Stimulated activated CD8-positive, alpha-beta memory T cell treated with anti-CD3 and anti-CD28 coated beads, Interleukin-12 subunit alpha, Interleukin-12 subunit beta, amount 100 ng/mL, for 1 hour (primary cell): ENCODE results near the gene RGMB.
"Not testable (repeated sequence)": the region's sequence is repeated elsewhere in the genome, so short reads cannot be mapped to it uniquely, and the experiment has no call there.

Experiments used
- DNase-seq: peaks from one replicate; pipeline ENCODE4 v3.0.0-alpha.2; 2020; ENCODE audit warnings: low read depth

The RGMB gene, protein sequence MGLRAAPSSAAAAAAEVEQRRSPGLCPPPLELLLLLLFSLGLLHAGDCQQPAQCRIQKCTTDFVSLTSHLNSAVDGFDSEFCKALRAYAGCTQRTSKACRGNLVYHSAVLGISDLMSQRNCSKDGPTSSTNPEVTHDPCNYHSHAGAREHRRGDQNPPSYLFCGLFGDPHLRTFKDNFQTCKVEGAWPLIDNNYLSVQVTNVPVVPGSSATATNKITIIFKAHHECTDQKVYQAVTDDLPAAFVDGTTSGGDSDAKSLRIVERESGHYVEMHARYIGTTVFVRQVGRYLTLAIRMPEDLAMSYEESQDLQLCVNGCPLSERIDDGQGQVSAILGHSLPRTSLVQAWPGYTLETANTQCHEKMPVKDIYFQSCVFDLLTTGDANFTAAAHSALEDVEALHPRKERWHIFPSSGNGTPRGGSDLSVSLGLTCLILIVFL

DNA sequence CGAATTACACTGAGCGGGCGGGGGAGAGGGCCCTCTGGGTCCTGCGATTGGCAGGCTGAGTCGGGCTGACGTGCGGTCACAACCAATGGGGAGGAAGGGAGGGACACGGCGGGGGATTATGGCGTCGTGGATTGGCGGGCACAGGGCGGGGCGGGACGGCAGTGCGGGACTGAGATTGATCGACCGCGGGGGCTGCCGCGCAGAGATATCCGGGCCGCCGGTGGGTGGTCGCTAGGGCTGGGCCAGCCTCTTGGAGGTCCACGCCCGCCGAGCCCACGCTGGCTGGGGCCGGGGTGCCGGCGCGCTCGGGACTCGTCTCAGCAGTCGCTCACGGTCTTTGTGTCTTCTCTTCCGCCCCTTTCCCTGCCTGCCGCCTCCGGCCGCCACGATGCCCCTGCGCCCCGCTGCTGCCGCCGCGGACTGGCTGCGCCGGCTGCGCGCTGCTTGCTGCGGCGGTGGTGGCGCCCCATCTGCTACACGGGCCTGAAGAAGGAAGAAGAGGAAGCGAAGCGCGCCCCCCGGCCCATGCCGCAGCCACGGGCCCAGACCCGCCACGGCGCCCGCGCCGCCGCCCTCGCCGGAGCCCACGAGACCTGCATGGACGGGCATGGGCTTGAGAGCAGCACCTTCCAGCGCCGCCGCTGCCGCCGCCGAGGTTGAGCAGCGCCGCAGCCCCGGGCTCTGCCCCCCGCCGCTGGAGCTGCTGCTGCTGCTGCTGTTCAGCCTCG is at the start of gene RGMB:
RGMB (plus strand) TSS at position 200 of the 728 bp plus-strand sequence; CDS start at position 608, 408 bp downstream.
- DNase-seq: peak; percentile 82

DNA sequence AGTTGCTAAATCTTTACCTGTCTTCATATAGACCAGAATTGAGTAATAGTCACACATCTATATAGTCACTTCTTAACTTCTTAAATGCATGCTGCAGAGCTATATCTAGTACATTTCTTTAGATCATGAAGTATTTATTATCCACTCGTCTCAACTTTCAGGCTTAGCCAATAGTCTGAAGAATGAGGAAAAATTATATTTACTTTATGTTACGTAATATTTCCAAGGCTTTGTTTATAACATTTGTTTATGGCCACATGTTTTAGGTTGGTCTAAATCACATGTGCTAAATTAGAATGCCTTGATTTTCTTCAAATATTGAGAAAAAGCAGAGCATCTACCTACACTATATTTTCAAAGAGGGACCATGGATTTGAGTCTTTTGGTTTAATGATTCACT is 47.2 kb upstream of the RGMB start:
- no peak for DNase-seq

GRCh38 chr5:98727686-98728085 is 45.8 kb upstream of the RGMB start:
- DNase-seq: no peak

GRCh38 chr5:98734646-98735045 is 38.8 kb upstream of the RGMB start:
- DNase-seq: no peak

DNA sequence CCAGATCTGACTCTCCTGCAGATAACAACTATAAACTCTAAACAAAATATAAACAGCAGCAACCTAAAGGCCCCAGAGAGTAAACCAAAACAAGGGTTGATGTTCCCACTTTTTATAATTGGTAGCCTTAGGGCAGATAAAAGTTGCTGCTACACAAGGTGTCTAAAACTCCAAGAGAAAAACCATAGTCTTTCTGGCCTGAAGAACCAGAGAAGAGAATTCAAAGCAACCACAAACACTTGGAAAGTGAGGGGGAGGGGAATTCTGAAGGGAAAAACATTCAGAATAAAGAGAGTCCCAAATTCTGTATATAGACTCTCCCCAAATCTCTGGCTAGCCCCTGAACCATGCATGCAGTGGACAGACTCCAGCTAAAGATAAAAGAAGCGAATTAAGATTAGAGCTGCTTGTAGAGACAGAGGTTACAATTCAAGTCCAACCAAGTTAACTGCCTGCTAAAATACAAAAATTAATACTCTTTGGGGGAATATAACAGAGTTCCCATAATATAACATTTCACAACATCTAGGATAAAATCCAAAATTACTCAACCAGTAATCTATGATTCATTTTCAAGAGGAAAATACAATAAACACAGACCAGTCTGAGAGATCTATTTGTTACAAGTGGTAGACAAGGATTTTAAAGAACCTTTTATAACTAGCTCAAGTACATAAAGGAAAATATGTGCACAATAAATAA is 37.5 kb upstream of the RGMB start:
- no peak for DNase-seq

DNA sequence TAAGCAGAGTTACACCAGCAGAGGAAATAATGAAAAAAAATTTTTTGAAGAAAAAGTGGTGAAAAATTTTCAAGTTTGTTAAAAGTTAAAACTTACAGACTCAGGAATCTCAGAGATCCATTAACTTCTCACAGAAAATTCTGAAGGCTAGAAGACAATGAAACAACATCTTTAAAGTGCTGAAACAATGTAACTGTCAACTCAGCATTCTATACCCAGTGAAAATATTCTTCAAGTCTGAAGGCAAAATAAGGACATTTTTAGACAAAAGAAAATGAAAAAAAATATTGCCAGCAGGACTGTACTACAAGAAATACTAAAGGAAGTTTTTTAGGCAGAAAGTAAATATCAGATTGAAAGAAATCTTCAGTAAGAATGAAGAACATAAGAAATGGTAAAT is 36.7 kb upstream of the RGMB start:
- DNase-seq: no peak

DNA sequence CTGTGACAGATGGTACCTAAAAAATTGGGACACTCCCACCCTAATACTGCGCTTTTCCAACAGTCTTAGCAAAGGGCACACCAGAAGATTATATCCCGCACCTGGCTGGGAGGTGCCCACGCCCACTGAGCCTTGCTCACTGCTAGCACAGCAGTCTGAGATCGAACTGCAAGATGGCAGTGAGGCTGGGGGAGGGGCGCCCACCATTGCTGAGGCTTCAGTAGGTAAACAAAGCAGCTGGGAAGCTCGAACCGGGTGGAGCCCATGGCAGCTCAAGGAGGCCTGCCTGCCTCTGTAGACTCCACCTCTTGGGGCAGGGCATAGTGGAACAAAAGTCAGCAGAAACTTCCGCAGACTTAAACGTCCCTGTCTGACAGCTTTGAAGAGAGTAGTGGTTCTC is 36.0 kb upstream of the RGMB start:
- DNase-seq: not testable (repeated sequence)

- not testable (repeated sequence) for DNase-seq
These were observed 34.8 kb upstream of the RGMB start for GRCh38 chr5:98738481-98739149.

GRCh38 chr5:98741926-98742325 is 31.5 kb upstream of the RGMB start:
- no peak for DNase-seq

DNA sequence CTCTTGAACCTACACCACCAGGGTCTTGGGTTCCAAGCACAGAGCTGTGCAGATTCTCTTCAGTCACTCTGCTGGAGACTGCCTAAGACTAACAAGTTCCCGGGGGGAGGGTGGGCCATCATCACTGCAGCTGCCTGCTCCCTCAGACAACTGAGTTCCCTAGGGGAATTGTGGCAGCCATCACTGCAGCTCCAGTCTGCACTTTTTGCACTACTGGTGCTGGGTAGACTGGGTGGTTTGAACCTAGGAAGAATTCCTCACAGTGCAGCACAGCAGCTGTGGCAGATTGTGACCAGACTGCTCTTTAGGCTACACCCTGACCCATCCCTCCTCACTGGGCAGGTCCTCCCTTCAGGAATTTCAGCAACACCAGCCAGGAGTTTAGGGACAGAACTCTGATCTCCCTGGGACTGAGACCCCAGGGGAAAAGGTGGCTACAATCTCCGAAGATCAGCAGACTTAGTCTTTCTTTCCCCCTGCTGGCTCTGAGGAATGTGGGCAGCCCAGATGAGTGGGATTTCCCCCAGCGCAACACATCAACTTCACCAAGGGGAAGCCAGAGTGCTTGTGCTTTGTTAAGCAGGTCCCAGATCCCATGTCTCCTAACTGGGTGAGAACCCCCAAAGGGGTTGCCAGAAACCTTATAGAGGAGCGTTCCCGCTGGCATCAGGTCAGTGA is 30.9 kb upstream of the RGMB start:
- DNase-seq: no peak

DNA sequence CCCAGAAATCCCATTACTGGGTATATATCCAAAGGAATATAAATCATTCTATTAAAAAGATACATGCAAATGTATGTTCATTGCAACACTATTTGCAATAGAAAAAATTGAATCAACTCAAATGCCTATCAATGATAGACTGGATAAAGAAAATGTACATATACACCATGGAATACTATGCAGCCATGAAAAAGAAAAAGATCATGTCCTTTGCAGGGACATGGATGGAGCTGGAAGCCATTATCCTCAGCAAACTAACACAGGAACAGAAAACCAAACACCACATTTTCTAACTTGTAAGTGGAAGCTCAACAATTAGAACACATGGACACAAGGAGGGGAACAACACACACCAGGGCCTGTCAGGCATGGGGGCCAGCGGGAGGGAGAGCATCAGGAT is 25.2 kb upstream of the RGMB start:
- not testable (repeated sequence) for DNase-seq

GRCh38 chr5:98749046-98749445 is 24.4 kb upstream of the RGMB start:
- DNase-seq: no peak

GRCh38 chr5:98750693-98751092 is 22.8 kb upstream of the RGMB start:
- no peak for DNase-seq

DNA sequence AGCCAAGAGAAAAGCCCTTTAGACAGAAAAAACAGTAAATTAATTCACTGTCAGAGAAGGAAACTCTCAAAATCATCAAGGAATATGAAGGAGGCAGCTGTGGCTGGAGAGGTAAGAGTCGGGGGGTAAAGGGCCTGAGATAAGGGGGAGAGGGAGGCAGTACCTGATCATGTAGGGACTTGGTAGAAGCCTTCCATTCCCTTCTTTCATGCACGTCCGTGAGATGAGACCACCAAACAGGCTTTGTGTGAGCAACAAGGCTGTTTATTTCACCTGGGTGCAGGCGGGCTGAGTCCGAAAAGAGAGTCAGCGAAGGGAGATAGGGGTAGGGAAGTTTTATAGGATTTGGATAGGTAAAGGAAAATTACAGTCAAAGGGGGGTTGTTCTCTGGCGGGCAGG is 21.1 kb upstream of the RGMB start:
- not testable (repeated sequence) for DNase-seq

DNA sequence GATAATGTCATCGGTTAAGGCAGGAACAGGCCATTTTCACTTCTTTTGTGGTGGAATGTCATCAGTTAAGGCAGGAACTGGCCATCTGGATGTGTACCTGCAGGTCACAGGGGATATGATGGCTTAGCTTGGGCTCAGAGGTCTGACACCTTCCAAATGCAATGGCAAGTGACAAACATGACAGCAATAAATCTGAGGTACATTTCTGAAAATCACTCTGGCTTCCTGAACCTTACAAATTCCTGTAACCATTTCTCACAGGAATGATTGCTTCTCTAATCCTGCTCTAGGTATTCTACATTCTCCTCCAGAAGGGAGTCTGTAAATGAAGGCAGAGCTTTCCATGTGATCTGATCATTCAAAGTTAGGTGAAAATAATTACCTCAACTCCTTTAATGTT is 20.7 kb upstream of the RGMB start:
- not testable (repeated sequence) for DNase-seq

GRCh38 chr5:98753507-98753906 is 20.0 kb upstream of the RGMB start:
- no peak for DNase-seq

DNA sequence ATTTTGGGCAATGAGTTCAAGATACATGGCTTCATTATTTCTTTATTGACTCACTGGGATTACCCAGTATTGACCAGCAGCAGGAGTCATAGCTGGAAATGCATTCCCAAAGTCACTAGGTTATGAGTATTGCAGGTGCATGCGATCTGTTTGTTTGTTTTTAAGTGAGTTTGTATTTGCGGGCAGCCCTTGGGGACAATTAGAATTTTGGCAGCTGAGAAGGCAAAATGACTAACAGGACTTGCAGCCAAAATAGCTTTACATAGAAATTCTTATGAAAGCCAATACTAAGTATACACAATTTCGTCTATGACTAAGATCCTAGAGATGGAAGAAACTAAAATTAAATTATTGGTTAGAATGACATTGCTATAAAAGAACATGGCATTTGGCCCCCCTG is 18.1 kb upstream of the RGMB start:
- no peak for DNase-seq

DNA sequence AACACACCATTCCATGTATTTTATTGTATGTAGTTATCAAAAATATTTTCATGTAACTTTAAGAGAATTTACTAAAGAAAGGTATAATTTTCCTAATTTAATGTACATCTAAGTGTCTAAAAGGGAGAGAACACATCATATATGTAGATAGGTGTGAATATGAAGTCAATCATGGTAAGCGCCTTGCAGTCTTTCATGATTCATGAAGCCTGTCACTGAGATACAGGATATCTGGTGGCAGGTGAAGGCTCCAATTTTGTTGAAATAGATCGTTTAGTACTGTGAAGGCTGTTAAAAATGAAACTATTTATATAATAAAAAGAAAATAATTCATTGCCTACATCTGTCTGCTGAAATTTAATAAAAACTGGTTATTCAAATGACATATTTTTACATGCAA is 15.5 kb upstream of the RGMB start:
- no peak for DNase-seq

DNA sequence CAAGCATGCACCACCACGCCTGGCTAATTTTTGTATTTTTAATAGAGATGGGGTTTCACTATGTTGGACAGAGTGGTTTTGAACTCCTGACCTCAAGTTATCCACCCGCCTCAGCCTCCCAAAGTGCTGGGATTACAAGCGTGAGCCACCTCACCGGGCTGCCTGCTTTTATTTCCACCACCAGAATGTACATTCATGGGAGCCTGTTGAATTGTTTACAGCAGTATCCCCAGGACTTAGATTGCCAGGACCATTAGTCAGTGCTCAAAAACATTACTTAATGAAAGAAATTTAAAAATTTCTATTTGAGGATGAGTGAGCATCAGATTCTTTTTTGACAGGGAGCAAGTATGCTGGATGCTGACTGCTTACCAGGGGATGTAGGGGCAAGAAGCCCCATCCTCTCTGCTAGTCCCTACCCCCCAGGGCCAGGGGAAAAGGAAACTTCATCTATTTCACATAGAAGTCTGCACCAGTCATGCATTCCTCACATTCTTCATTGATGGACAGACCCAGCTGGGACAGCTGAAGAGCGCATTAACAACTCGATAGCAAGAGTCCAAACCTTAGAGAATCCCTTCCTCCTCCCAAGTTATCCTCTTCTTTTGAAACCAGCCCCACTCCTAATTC is 10.3 kb upstream of the RGMB start:
- DNase-seq: no peak

- no peak for DNase-seq
These were observed 7.6 kb upstream of the RGMB start for GRCh38 chr5:98765815-98766214.

DNA sequence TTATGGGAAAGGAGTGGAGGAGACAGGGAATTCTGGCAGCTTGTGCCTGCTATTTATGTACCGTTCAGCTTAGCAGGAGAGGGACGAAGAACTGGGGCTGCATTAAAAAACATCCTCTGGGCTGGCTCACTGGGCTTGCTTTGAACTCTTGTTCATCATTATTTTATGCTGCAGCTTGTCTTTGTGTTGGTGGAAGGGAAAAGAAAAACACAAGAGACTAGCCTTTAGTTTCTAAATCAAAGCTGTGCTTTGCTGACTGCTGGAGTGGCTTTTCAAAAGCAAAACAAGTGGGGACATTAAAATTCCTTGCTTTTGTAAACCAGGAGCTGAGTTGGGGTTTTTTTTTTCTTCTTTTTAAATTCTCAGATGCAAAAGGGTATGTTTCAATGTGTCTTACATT is 5.9 kb upstream of the RGMB start:
- DNase-seq: no peak
